ENCODE measurements around the gene CDK12.
"Not testable (repeated sequence)": the region's sequence is repeated elsewhere in the genome, so short reads cannot be mapped to it uniquely, and the experiment has no call there.

Gene CDK12

DNA sequence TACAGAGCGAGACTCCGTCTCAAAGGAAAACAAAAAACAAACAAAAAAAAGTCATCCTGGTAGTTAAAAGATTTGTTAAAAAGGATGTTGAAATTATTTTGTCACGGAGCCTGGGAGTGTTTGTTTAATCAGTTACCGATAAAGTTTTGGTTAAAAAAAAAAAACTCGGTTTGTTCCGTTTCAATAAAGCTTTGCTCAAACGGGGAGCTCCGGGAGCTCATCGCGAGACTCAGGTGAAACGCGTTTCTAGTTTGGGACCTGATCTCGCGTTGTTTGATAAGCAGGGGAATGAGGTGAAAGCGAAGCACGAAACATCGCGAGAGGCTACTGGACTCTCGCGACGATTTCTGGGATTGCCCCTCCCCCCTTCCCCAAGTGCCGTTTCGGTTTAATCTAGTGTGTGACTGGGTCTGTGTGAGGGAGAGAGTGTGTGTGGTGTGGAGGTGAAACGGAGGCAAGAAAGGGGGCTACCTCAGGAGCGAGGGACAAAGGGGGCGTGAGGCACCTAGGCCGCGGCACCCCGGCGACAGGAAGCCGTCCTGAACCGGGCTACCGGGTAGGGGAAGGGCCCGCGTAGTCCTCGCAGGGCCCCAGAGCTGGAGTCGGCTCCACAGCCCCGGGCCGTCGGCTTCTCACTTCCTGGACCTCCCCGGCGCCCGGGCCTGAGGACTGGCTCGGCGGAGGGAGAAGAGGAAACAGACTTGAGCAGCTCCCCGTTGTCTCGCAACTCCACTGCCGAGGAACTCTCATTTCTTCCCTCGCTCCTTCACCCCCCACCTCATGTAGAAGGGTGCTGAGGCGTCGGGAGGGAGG, at the start of gene CDK12:
CDK12 (plus strand) TSS at position 374 of the 813 bp plus-strand sequence. CDS start 586 bp downstream, outside the sequence.
- peak within 1 kb of the TSS; percentile 88 for H3K4me3 ChIP-seq (ENCODE audit: low read depth, low read length)
- TF ChIP-seq, protein P1, sequence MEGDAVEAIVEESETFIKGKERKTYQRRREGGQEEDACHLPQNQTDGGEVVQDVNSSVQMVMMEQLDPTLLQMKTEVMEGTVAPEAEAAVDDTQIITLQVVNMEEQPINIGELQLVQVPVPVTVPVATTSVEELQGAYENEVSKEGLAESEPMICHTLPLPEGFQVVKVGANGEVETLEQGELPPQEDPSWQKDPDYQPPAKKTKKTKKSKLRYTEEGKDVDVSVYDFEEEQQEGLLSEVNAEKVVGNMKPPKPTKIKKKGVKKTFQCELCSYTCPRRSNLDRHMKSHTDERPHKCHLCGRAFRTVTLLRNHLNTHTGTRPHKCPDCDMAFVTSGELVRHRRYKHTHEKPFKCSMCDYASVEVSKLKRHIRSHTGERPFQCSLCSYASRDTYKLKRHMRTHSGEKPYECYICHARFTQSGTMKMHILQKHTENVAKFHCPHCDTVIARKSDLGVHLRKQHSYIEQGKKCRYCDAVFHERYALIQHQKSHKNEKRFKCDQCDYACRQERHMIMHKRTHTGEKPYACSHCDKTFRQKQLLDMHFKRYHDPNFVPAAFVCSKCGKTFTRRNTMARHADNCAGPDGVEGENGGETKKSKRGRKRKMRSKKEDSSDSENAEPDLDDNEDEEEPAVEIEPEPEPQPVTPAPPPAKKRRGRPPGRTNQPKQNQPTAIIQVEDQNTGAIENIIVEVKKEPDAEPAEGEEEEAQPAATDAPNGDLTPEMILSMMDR (IDR thresholded peaks at IDR 0.05; ENCODE audit: insufficient read depth, low read depth, low read length, missing control alignments) = no peak
- peak; percentile 99 for DNase-seq (ENCODE audit: low read depth)

GRCh38 chr17:39416141-39416540, 45.1 kb upstream of the CDK12 start:
- TF ChIP-seq, protein P1 (IDR thresholded peaks at IDR 0.05; ENCODE audit: insufficient read depth, low read depth, low read length, missing control alignments) = no peak
- DNase-seq (ENCODE audit: low read depth) = no peak

GRCh38 chr17:39429600-39429999, 31.7 kb upstream of the CDK12 start:
- H3K4me3 ChIP-seq (ENCODE audit: low read depth, low read length) = no peak overlapping the region
- TF ChIP-seq, protein P1 (IDR thresholded peaks at IDR 0.05; ENCODE audit: insufficient read depth, low read depth, low read length, missing control alignments) = no peak
- no peak for DNase-seq (ENCODE audit: low read depth)

More at GRCh38 chr17:39416141-39416540, 45.1 kb upstream of the CDK12 start:
- H3K4me3 ChIP-seq (ENCODE audit: low read depth, low read length) = no peak overlapping the region

DNA sequence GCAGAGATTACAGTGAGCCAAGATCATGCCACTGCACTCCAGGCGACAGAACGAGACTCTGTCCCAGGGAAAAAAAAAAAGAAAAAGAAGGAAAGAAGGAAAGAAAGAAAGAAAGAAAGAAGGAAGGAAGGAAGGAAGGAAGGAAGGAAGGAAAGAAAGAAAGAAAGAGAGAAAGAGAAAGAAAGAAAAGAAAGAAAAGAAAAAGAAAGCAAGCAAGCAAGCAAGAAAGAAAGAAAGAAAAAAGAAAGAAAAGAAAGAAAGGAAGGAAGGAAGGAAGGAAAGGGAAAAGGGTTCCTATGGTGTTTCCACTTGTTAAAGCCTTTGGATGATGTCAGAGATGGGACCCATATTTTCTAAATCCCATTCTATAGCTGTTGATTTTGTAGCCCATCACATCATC, 21.4 kb upstream of the CDK12 start:
- not testable (repeated sequence) for DNase-seq (ENCODE audit: low read depth); H3K4me3 ChIP-seq (ENCODE audit: low read depth, low read length)

- DNase-seq (ENCODE audit: low read depth) = no peak
- TF ChIP-seq, protein P1 (IDR thresholded peaks at IDR 0.05; ENCODE audit: insufficient read depth, low read depth, low read length, missing control alignments) = no peak
- H3K4me3 ChIP-seq (ENCODE audit: low read depth, low read length) = no peak overlapping the region
Observed at GRCh38 chr17:39443326-39443725, 18.0 kb upstream of the CDK12 start.

DNA sequence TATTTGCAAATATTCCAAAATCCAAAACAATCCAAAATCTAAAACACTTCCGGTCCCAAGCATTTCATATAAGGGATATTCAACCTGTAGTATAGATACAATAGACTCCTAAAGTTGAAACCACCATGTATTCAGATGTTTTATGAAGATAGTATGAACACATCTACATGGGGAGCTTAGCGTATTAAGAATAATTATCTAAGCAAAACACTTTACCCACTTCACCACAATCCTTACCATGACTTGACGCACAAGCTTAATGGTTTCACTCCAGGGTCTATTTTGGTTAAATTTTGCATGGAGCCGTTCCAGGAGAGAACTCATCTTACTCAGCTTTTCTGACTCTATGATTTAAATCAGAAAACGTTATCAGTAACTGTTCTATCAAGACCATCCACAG, 13.7 kb upstream of the CDK12 start:
- no peak overlapping the region for H3K4me3 ChIP-seq (ENCODE audit: low read depth, low read length)
- TF ChIP-seq, protein P1 (IDR thresholded peaks at IDR 0.05; ENCODE audit: insufficient read depth, low read depth, low read length, missing control alignments) = no peak
- no peak for DNase-seq (ENCODE audit: low read depth)

DNA sequence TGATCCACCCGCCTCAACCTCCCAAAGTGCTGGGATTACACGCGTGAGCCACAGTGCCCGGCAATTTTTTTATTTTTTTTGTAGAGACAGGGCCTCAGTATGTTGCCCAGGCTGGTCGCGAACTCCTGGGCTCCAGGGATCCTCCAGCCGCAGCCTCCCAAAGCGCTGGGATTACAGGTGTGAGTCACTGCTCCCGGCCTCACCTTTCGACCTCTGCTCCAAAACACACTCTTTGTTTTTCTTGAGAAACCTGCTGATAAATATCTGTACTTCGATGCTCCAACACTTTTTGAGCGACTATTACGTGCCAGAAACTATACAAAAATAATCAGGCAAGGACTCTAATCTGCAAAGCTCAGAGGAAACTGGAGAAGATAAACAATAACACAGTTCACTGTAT, 11.2 kb upstream of the CDK12 start:
- peak overlapping the region; percentile 93 for H3K4me3 ChIP-seq (ENCODE audit: low read depth, low read length)
- no peak for DNase-seq (ENCODE audit: low read depth)
- TF ChIP-seq, protein P1 (IDR thresholded peaks at IDR 0.05; ENCODE audit: insufficient read depth, low read depth, low read length, missing control alignments) = no peak

All from GM12865 (cell line).